Stomach smooth muscle (tissue), 2 donors: ENCODE measurements around the gene GALNT9.
"Not testable (repeated sequence)": the region's sequence is repeated elsewhere in the genome, so short reads cannot be mapped to it uniquely, and the experiment has no call there.

Experiments used
- H3K27ac ChIP-seq: one replicate; pipeline ENCODE4 v1.7.0; 2013; ENCODE audit warnings: mild to moderate bottlenecking, low read length, inconsistent platforms
- H3K27me3 ChIP-seq, 2 donors: one replicate each; pipeline ENCODE4 v1.7.0; 2013; ENCODE audit warnings: low read length in 2 of 2; ENCODE audit not compliant: insufficient read depth in 2 of 2, control insufficient read depth in 1 of 2
- H3K36me3 ChIP-seq, 2 donors: one replicate each; pipeline ENCODE4 v1.7.0; 2013; ENCODE audit warnings: low read length in 2 of 2; ENCODE audit not compliant: control insufficient read depth in 2 of 2, insufficient read depth in 2 of 2
- H3K4me1 ChIP-seq: one replicate; pipeline ENCODE4 v1.7.0; 2013; ENCODE audit warnings: low read length; ENCODE audit not compliant: control insufficient read depth, insufficient read depth
- H3K4me3 ChIP-seq, 2 donors: one replicate each; pipeline ENCODE4 v1.7.0; 2013; ENCODE audit warnings: low read length in 2 of 2
- H3K9ac ChIP-seq, 2 donors: one replicate each; pipeline ENCODE4 v1.7.0; 2013; ENCODE audit warnings: low read length in 2 of 2, mild to moderate bottlenecking in 1 of 2
- H3K9me3 ChIP-seq, 2 donors: one replicate each; pipeline ENCODE4 v1.7.0; 2013; ENCODE audit warnings: low read length in 2 of 2; ENCODE audit not compliant: control insufficient read depth in 2 of 2
- donor health status: healthy.
- donor health status: Pancreatic carcinoma.

GALNT9 gene

DNA sequence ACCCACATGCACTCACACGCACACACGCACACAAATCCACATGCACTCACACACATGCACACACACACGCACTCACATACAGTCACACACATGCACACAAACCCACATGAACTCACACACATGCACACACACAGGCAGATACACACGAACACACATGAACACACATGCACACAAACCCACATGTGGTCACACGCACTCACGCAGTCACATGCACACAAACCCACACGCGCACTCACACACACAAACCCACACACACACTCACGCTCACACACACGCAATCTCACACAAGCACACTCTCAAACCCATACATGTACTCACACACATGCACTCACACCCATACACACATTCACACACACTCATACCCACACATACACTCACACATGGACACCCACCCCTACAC lies 61.5 kb downstream of the GALNT9 start:
- no peaks in the 10 kb centered on the region for H3K36me3 ChIP-seq
- no peaks in the 10 kb centered on the region for H3K4me1 ChIP-seq
- no peaks in the 10 kb centered on the region for H3K9me3 ChIP-seq
- H3K9ac ChIP-seq, result no peak overlapping the region
- no peak overlapping the region for H3K4me3 ChIP-seq
- peaks cover 6 to 20% of the 10 kb centered on the region in 2 donors for H3K27me3 ChIP-seq
- H3K27ac ChIP-seq, result no peak overlapping the region

DNA sequence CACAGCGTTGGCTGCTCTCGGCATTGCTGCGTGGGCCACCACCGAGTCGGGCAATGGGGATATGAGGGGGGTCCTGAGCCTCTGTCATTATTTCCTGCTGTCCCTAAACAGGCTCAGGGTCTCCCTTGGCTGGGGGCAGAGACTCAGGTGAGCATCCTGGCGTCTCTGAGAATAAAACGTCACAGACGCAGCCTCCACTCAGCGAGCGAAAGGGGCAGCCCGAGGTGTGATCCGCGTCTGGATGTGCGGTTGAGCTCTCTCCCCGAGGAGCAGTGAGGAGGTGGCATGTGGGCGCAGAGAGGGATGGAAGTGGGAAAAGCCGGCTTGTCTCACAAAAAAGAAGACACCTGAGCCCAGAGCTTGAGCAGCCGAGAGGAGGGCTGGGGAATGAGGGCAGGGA lies 62.6 kb downstream of the GALNT9 start:
- peaks cover 7 to 22% of the 10 kb centered on the region in 2 donors for H3K27me3 ChIP-seq
- no peak overlapping the region for H3K27ac ChIP-seq
- no peaks in the 10 kb centered on the region for H3K9me3 ChIP-seq

DNA sequence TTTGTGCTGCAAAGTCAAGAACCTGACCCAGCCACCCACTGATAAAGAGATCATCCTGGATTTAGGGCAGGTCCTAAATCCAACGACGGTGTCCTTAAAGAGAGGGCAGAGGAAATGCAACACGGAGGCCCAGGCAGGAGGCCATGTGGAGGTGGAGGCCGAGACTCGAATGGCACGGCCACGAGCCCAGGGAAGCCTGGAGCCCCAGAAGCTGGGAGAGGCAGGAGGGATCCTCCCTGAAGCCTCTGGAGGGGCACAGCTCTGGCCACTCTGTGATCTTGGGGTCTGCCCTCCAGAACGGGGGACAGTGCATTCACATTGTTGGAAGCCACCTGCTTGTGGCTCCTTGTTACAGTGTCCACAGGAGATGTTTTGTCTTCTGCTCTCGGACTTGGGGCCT lies 63.0 kb downstream of the GALNT9 start:
- Histone ChIP-seq H3K36me3 (no peaks in the 10 kb centered on the region), H3K27me3 (peaks cover 10 to 19% of the 10 kb centered on the region in 2 donors)

More for the DNA sequence above, 62.6 kb downstream of the GALNT9 start:
- Histone ChIP-seq H3K9ac (no peak overlapping the region), H3K4me1 (no peaks in the 10 kb centered on the region), H3K4me3 (no peak overlapping the region), H3K36me3 (no peaks in the 10 kb centered on the region)

DNA sequence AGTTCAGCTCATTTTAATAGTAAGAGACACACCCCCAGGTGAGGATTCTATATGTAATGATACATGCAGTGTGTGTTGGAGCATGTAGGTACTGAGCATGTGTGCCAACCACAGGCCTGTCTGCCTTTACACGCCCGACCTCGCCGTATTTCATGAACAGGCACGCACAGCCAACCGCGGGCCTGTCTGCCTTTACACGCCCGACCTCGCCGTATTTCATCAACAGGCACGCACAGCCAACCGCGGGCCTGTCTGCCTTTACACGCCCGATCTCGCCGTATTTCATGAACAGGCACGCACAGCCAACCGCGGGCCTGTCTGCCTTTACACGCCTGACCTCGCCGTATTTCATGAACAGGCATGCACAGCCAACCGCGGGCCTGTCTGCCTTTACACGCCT lies 63.6 kb downstream of the GALNT9 start:
- not testable (repeated sequence) for H3K9ac ChIP-seq, H3K4me1 ChIP-seq, H3K9me3 ChIP-seq, H3K27ac ChIP-seq, H3K36me3 ChIP-seq, H3K4me3 ChIP-seq
- peaks cover 10 to 19% of the 10 kb centered on the region in 2 donors for H3K27me3 ChIP-seq

More for the DNA sequence above, 63.0 kb downstream of the GALNT9 start:
- Histone ChIP-seq H3K4me1 (no peaks in the 10 kb centered on the region), H3K4me3 (no peak overlapping the region), H3K27ac (no peak overlapping the region), H3K9me3 (no peaks in the 10 kb centered on the region), H3K9ac (no peak overlapping the region)

DNA sequence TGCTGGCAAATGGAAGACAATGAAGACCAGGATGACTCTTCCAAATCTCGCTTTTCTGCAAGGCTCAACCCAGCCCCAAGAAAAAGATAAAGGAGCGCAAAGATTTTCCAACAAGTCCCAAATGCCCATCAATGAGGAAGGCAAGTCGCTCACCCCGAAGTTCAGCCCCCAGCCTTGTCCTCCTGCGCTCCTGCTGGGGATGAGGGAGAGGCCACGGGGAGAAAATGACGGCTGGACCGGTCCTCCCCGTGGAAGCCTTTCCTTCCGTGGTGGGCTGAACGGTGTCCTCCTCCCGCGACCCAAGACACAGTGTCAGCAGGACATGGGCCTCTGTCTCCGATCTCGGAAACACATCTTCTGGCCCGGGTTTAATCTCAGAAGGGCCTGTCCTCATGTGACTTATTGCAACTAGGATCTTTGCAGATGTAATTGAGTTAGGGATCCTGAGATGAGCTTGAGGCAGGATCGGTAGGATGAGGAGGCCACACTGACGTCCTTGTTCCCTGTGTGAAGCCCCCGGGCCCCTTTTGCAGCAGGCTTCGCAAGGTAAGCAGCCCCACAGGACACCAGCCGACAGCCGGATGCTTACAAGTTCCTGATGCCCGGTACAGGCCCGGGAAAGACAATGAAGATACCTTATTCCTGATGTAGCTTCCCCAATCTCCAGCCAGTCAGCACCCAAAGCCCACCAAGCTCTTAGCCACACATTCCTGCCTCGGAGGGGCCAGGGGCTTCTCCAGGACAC lies 64.2 kb downstream of the GALNT9 start:
- Histone ChIP-seq H3K36me3 (no peaks in the 10 kb centered on the region), H3K27me3 (peaks cover 10 to 19% of the 10 kb centered on the region in 2 donors), H3K27ac (no peak overlapping the region), H3K4me3 (no peak overlapping the region), H3K9me3 (no peaks in the 10 kb centered on the region), H3K4me1 (no peaks in the 10 kb centered on the region), H3K9ac (no peak overlapping the region)

DNA sequence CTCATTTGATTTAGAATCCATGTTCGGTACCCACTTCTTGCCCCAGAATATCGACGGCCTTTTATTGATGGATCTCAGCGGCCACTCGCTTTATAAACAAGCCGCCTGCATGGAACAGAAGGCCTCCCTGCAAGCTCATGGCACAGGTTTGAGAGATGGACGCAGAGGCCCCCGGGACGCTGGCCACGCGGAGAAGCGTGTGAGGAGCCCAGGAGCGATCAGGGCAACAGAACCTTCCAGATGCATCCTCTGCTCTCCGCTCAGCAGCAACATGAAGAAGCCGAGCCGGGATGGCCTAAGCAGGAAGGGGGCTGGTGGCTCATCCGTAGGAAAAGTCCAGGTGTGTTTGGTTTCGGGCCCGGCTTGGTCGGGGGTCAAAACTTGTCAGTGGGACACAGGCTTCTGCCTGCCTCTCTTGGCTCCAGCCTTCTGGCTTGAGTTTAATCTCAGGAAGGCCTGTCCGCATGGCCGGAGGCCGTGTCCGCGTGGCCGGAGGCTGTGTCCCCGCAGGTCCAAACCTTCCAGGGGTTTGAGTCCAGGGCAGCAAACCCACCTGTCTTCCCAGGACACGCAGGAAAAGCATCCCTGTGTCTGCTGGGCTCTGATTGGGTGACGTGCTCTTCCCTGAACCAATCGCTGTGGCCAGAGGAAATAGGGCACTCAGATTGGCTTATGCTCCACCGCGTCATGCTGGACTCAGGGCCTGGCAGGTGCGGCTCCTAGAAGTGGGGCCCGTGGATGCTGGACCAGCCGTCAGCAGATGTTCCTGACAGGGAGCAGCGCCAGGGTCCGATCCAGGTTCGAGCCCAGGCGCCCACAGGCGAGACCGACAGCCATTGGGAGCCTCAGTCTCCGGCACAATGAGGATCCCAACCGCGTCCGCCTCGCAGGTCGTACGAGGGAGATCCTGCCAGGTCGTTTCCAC lies 65.0 kb downstream of the GALNT9 start:
- Histone ChIP-seq H3K4me1 (no peaks in the 10 kb centered on the region), H3K4me3 (no peak overlapping the region), H3K9me3 (no peaks in the 10 kb centered on the region), H3K27me3 (peaks cover 10 to 19% of the 10 kb centered on the region in 2 donors), H3K27ac (no peak overlapping the region), H3K9ac (no peak overlapping the region), H3K36me3 (no peaks in the 10 kb centered on the region)

DNA sequence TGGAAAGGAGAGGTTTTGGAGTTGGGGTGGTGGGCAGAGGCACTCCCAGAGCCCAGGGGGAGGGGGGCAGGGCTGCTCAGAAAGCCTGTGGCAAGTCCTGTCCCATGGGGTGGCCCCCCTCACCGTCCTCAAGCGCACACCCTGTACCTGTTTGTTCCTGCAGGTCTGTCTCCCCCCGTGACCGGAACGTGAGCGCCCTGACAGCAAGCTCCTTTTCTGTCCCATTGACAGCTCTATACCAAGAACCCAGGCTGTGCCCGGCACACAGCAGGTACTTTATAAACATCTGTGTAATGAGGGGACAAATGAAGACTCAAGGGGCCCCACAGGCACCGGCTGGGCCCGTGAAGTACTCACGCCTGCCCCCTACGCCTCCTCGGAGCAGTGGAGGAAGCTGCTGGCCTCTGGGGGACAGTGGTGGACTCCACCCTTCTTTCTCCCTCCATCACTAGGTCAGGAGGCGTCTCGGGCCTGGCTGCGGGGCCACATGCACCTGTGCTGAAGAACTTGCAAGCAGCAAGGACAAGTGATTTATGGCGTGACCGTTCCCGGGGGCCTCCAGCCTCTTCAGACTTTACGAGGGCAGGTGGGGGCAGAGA lies 65.8 kb downstream of the GALNT9 start:
- no peaks in the 10 kb centered on the region for H3K36me3 ChIP-seq
- H3K9ac ChIP-seq, result no peak overlapping the region
- H3K27me3 ChIP-seq, result peaks cover 8 to 19% of the 10 kb centered on the region in 2 donors
- no peaks in the 10 kb centered on the region for H3K4me1 ChIP-seq
- no peaks in the 10 kb centered on the region for H3K9me3 ChIP-seq
- no peak overlapping the region for H3K4me3 ChIP-seq
- no peak overlapping the region for H3K27ac ChIP-seq

DNA sequence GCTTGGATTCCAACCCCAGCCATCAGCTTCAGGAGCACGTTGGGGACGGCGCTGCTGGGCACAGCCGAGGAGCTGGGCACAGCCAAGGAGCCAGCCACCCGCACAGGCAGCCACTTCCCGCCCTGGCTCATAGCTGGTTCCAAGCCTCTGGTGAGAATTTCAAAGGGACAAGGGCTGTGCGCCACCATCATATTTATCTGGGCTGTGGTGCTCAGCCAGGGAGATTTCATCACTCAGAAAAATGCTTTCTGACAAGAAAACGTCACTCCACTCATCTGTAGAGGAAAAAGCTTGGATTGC lies 66.4 kb downstream of the GALNT9 start:
- Histone ChIP-seq H3K9ac (no peak overlapping the region), H3K9me3 (no peaks in the 10 kb centered on the region), H3K4me3 (no peak overlapping the region), H3K4me1 (no peaks in the 10 kb centered on the region), H3K27me3 (peaks cover 7 to 17% of the 10 kb centered on the region in 2 donors), H3K36me3 (no peaks in the 10 kb centered on the region), H3K27ac (no peak overlapping the region)

DNA sequence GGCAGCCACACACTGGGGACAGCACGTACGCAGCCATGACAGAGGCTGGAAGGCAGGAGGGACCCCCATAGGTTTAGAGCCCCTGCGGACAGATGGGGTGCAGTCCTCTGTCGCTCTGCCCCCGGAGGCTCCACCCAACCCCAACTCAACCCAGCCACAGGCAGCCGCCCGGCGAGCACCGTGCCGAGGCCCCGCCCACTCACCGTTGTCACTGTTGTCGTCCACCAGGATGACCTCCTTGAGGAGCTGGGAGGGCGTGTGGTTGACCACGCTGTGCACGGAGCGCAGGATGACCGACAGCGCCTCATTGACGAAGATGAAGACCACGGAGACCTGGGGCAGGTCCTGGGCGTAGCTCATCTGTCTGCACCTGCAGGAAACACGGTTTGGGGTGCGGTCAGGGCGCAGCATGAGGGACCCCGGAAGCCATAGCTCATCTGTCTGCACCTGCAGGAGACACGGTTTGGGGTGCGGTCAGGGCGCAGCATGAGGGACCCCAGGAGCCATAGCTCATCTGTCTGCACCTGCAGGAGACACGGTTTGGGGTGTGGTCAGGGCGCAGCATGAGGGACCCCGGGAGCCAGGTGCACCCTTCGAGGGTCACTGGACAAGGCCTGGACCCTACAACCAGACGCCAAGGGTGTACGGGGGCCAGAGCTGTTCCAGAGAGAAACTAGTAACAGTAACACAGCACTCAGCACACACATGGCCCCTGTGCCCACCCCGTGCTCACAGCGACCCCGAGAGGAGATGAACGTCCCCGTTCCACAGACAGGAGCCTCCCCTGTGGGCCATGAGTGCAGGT lies 66.9 kb downstream of the GALNT9 start:
- Histone ChIP-seq H3K9ac (no peak overlapping the region), H3K27ac (no peak overlapping the region), H3K27me3 (peaks cover 7 to 12% of the 10 kb centered on the region in 2 donors), H3K4me3 (no peak overlapping the region), H3K9me3 (no peaks in the 10 kb centered on the region), H3K4me1 (no peaks in the 10 kb centered on the region), H3K36me3 (no peaks in the 10 kb centered on the region)
